Stimulated activated CD8-positive, alpha-beta memory T cell treated with anti-CD3 and anti-CD28 coated beads, Interleukin-7, amount 100 ng/mL, for 1 hour (primary cell): ENCODE measurements around the gene EPS8L3.
"Not testable (repeated sequence)": the region's sequence is repeated elsewhere in the genome, so short reads cannot be mapped to it uniquely, and the experiment has no call there.

Experiments used
- DNase-seq, 2 donors: peaks; one replicate each; pipeline ENCODE4 v3.0.0-alpha.2; 2020; ENCODE audit warnings: low read depth in 2 of 2

Gene EPS8L3

GRCh38 chr1:109711593-109712320 is 52.0 kb downstream of the EPS8L3 start, which contains the start of gene GSTM5:
GSTM5 (plus strand) TSS chr1:109712251; CDS start chr1:109712313, 62 bp downstream.
- DNase-seq, result not testable (repeated sequence)

- DNase-seq, result not testable (repeated sequence)
These were observed 53.9 kb downstream of the EPS8L3 start for GRCh38 chr1:109709822-109710221.

DNA sequence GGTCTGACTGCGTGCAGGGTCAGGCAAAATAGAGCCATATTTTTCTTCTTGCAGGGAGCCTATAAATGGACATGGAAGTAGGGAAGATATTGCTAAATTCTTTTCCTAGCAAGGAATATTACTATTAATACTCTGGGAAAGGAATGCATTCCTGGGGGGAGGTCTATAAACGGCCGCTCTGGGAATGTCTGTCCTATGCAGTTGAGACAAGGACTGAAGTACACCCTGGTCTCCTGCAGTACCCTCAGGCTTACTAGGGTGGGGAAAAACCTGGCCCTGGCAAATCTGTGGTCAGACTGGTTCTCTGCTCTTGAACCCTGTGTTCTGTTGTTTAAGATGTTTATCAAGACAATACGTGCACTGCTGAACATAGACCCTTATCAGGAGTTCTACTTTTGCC is 54.8 kb downstream of the EPS8L3 start:
- not testable (repeated sequence) for DNase-seq

DNA sequence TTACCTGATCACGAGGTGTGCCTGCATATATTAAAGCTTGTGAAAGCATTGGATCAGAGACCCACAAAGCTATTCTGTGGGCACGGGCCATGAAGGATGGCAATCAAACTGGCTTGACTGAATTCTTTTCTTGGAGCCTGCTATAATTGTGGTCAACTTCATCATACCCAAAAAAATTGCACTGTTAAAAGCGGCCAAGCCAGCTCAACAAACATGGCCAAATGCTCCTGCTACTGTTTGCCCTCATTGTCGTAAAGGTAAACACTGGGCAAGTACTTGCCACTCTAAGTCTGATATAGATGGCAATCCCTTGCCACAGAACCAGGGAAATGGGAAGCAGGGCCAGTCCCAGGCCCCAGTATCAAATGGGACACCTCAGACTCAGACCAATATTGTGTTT is 58.3 kb downstream of the EPS8L3 start:
- no peak for DNase-seq

DNA sequence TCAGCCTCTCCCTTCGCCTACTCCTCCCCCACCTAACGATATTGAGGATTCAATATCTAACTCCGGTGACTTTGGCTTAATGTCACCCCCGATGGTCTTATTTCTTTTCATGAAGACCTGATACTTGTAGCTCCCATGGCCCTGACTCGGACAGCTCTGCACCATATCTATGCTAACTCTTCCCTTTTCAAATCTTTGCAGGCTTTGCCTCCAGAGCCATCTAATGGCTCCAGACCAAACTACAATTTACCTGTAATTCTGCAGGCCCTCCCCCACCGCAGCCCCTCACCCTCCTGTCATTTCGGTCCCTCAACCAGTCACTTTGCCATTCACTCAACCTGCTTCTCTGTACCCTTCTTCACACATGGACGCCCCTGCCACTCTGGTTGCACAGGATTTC is 59.5 kb downstream of the EPS8L3 start:
- no peak for DNase-seq

DNA sequence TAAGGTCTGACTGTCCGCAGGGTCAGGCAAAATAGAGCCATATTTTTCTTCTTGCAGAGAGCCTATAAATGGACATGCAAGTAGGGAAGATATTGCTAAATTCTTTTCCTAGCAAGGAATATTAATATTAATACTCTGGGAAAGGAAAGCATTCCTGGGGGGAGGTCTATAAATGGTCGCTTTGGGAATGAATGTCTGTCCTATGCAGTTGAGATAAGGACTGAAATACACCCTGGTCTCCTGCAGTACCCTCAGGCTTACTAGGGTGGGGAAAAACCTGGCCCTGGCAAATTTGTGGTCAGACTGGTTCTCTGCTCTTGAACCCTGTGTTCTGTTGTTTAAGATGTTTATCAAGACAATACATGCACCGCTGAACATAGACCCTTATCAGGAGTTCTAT is 60.8 kb downstream of the EPS8L3 start:
- not testable (repeated sequence) for DNase-seq
